HG03354 (cell line): Measurements from ENCODE around the gene GMEB2.
"Not testable (repeated sequence)": the region's sequence is repeated elsewhere in the genome, so short reads cannot be mapped to it uniquely, and the experiment has no call there.

ENCODE experiments used
- ATAC-seq: cut with Tn5 transposase; IDR thresholded peaks from one replicate; pipeline ENCODE4 v1.9.1; 2021; ENCODE audit warnings: mild to moderate bottlenecking; ENCODE audit not compliant: unreplicated experiment, poor library complexity, severe bottlenecking

The GMEB2 gene, protein sequence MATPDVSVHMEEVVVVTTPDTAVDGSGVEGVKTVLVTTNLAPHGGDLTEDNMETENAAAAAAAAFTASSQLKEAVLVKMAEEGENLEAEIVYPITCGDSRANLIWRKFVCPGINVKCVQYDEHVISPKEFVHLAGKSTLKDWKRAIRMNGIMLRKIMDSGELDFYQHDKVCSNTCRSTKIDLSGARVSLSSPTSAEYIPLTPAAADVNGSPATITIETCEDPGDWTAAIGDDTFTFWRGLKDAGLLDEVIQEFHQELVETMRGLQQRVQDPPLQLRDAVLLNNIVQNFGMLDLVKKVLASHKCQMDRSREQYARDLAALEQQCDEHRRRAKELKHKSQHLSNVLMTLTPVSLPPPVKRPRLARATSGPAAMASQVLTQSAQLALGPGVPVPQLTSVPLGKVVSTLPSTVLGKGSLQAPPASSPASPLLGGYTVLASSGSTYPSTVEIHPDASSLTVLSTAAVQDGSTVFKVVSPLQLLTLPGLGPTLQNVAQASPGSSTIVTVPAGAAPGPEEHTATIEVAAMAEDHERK

DNA sequence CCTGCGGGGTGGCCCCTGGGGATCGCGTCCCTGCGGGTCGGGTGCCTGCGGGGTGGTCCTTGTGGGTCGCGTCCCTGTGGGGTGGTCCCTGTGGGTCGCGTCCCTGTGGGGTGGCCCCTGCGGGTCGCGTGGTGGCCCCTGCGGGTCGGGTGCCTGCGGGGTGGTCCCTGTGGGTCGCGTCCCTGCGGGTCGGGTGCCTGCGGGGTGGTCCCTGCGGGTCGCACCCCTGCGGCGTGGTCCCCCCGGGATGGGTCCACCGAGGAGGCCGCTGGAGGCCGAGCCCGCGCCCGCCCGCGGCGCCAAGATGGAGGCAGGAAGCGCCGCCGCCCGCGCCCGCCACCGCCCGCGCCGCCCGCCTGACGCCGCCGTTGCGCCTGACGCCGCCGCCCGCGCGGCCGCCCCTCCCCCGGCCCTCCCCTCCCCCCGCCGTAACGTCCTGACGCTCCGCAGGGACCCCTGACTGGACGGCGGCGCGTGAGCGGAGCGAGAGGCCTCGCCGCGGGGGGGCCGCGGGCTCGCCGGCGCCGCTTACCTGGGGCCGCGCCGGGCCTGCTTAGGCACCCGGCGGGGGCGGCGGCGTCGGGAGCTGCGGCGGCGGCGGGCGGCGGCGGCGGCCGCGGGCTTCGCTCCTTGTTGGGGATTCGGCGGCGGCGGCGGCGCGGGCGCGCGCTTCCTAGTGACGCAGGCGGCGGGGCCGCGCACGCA lies at the start of gene GMEB2:
GMEB2 (minus strand) TSS at position 678 of the 705 bp plus-strand sequence. CDS start 7,704 bp downstream, outside the sequence.
- ATAC-seq, result peak; percentile 61

DNA sequence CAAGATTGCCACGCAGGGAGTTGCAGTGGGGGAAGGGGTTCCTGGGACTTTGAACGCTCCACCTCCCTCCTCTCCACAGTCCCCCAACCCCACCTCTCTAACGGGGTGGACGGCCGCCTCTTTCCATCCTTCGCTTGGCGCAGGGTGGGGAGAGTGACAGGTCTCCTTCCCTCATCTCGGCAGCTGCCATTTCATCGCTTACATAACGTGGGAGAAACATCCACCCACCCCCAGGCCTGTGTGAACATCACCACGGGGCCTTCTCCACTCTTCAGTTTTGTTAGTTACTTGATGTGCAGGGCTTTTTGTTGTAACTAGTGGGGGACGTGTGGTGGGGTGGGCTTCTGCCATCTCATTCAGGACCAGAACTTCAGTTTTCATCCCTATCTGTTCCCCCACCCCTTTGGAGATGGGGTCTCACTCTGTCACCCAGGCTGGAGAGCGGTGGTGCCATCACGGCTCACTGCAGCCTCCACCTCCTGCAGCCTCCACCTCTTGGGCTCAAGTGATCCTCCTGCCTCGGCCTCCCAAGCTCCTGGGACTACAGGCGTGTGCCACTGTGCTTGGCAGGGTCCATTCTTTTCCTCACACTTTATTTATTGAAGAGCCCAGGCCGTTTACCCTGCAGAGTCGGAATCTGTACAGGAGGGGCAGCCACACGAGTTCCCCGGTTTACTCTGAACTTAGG lies 48.9 kb upstream of the GMEB2 start:
- no peak for ATAC-seq

DNA sequence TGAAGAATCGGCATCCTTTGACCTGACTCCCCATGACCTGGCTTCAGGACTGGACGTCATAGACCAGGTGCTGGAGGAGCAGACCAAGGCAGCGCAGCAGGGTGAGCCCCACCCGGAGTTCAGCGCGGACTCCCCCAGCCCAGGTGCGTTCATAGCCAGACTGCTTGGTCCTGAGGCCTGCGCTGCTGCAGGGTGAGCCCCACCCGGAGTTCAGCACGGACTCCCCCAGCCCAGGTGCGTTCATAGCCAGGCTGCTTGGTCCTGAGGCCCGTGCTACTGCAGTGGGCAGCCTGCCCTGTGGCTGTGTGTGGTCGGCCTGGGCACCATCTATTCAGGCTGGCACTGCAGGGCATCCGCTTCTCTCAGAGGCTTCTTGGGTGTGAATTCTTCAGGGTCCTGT lies 47.0 kb upstream of the GMEB2 start:
- no peak for ATAC-seq

DNA sequence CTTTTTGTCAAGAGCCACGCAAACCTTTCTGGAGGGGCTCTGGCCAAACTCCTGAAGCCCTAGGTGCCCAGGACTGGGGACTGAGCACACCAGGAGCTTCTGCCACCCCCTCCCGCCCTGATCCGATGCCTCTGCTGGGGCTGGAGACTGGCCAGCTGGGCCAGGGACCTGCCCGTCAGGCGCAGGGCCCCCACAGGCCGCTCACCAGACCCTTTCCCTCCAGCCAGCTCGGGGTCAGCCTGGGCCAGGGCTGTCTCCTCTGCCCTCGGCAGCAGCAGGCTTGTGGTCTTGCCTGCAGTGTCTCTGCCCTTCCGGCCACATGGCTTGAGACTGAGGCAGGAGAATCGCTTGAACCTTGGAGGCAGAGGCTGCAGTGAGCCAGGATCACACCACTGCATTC lies 45.8 kb upstream of the GMEB2 start:
- no peak for ATAC-seq

DNA sequence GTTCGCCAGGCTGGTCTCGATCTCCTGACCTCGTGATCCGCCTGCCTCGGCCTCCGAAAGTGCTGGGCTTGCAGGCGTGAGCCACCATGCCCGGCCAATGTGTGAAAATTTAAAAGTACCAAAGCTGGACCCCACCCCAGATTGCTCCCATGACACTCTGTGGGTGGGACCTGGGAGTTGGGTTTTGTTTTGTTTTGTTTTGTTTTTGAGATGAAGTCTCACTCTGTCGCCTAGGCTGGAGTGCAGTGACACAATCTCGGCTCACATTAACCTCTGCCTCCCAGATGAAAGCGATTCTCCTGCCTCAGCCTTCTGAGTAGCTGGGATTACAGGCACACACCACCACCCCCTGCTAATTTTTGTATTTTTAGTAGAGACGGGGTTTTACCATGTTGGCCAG lies 44.8 kb upstream of the GMEB2 start:
- ATAC-seq, result not testable (repeated sequence)

DNA sequence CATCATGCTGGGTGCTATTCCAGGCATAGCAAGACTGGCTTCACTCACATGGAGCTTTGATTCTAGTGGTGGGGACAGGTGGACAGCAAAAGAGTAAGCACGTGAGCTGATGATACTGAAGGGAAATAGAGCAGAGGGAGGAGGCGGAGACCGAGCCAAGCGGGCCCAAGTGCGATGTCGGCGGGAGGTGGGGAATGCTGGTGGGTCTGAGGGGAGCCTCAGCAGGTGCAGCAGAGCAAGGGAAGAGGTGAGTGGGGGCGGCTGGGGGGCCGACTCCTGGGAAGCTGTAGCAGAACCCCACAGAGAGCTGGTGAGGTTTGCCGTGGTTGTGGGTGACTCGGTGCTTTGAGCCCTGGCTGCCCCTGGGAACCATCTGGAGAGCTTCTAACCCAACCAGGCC lies 41.5 kb upstream of the GMEB2 start:
- no peak for ATAC-seq

DNA sequence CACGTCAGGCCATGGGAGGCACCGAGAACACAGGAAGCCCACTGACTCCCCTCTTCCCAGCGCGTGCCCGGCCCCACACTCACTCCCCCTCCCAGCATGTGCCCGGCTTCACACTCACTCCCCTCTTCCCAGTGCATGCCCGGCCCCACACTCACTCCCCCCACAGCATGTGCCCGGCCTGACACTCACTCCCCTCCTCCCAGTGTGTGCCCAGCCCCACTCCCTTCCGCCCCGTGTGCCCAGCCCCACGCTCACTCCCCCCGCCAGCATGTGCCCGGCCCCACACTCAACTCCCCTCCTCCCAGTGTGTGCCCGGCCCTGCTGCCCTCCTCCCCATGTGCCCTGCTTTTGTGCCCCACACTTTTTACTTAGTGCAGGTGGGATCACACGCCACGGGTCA lies 41.0 kb upstream of the GMEB2 start:
- no peak for ATAC-seq

DNA sequence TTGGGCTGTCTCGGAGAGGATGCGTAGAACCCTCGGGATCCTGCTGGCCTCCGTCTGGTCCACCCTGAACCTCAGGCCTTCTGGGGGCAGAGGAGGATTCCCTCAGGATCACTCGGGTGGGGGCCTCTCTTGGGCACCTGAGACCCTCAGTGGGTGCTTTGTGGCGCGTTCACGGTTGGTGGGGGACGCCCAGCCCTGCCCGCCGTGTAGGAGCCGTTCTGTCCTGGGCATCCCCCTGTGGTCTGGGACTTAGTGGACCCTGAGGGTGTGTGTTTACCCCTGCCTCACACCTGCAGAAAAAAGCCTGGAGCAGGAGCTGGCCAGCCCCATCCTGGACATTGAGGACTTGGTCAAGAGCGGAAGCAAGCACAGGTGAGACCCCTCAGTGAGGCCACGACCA lies 38.8 kb upstream of the GMEB2 start:
- no peak for ATAC-seq

DNA sequence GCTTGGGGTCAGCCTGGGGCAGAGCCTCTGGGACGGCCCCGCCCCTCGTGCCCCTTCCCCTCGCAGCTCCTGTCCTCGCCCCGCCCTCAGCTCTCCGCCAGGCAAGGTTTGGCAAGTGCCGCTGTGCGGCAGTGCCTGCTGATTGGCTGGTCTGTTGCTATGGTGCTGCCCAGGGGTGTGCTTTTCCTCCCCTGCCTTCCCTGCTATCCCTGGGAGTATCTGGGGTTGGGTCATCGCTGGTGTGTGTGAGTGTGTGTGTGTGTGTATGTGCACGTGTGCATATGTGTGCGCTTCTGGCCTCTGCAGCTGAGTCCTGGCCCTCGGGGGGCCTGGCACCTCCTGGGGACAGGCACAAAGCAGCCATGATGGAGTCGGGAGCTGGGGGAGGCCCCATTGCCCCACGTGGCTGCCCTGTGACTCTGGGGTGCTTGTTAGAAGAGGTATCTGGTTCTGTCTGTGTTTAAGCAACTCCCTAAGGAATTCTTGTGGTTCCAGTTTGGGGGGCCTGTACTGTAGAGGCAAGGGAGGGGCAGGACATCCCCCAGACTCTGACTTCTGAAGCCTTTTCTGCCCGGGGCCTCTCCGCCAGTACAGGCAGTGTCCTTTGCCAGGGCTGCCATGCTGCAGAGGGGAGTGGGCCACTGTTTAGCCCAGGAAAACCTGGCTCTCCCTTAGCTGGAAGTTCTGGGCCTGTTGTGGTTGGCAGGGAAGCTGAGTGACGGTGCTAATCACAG lies 38.1 kb upstream of the GMEB2 start:
- ATAC-seq, result no peak

DNA sequence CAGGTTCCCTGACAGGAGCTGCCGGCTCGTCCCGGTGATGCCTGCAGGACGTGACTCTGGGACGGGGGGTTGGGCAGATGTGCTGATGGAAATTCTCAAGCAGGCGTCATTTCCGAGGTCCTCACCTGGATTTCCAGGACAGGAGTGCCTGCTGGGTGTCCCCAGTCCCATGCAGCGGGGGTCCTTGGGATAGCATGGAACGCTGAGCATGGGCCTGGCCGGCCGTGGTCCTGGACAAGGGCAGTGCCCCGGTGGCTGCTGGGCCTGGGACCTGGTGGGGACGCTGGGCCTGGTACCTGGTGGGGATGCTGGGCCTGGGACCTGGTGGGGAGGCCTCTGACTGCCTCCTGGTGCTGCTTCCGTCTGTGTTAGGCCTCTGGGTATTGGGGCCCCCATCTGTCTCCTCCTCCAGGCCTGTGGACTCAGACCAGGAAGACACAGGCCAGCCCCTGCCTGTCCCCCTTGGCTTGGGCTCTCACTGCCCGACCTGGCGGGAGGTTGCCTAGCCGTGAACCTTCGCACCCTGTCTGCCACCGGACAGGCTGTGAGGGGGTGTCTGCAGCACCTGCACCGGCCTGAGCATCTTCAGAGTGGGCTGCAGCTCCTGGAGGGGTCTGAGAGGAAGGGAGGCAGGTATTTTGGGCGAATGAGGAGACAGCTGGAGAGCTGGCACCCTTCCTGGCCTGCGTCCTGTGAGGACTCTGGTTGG lies 37.4 kb upstream of the GMEB2 start:
- ATAC-seq, result no peak

DNA sequence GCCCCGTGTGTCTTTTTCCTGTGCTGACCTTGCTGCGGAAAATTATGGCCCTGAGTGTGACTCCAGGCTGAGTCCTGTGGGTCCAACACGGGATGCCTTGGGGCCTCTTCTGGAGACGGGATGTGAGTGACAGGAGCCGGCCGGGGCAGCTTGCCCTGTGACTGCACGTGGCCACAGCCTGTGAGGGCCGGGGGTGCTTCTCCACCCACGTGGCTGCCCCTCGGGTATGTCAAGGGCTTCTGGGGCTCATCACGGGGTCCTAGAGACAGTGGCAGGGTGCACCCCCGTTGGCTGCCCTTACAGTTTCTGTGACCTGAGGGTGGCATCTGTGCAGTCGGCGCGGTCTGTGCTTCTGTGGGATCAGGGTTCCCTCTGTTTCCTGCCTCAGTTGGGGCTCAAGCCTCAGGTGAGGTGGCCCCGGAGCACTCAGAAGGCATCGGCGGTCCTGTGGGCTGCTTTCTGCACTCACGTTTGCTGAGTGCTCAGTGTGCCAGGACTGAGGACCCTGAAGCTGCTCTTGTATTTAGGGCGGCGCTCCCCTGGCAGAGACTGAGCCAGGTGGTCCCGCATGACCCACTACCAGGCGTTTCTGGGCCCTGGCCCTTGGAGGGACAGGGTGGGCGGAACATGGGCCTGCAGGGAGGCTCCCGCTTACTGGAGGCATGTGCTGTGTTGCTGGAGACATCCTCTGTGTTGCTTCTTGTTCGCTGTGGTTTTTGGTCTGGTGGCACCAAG lies 36.6 kb upstream of the GMEB2 start:
- ATAC-seq, result no peak

DNA sequence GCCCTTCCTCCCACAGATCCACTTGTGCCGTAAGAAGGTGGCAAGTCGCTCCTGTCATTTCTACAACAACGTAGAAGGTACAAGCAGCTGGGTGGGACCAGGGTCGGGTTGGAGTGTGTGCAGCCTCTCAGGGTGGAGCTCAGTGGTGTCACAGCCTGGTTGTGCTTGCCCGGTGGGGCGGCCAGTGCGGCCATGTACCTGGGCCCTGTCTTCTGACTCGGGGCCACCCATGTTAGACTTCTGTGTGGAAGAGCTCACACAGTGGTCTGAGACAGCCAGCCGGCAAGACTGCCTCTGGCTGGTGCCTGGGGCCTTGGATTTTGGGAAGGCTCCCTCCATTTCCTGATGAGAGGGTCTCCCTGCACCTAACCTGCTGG lies 35.9 kb upstream of the GMEB2 start:
- no peak for ATAC-seq

DNA sequence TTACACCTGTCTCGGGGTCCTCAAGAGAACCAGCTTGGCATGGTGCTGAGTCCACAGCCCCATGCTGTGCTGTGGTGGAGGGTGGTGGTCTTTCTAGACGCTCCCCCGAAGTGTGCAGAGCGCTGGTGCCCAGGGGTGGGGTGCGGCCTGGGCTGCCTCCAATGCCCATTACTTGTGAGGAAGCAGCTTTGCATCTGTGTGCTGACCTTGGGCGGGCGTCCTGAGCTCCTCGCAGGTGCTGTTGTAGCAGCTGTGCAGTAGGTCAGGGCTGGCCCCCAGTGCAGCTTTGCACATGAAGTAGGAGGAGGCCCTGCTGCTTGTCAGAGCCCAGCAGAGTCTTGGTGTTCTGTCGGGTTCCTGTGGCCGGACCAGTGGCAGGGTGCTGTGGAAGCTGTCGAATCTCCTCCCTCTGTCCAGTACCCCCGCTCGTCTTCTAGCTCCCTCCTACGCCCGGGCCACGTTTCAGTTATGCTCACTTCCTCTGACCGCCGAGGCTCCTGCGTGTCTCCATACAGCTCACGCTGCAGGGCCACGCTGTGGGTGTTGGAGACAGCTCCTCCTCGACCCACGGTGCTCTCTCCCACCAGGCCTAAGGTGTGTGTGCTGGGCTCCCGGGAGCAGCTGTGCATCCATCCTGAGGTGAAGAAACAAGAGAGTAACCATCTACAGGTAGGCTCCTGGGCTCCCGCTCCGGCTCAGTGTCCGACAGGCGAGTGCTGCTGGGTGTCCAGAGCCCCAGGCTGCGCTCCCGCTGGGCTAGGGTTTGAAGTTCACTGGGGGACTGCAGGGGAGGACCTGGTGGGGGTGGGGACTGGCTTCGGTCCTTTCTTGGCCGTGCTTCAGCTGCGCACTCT lies 35.3 kb upstream of the GMEB2 start:
- no peak for ATAC-seq

DNA sequence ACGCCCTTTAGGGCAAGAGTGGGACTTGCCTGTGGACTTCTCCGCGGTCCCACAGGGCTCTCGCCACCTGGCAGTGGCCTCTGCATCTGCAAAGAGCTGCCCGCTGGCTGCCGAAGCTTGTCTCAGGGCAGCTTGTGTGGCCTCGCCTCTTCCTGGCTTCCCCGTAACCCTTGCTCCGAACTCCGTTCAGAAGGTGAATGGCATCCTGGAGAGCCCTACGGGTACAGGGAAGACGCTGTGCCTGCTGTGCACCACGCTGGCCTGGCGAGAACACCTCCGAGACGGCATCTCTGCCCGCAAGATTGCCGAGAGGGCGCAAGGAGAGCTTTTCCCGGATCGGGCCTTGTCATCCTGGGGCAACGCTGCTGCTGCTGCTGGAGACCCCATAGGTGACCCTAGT lies 34.2 kb upstream of the GMEB2 start:
- no peak for ATAC-seq

DNA sequence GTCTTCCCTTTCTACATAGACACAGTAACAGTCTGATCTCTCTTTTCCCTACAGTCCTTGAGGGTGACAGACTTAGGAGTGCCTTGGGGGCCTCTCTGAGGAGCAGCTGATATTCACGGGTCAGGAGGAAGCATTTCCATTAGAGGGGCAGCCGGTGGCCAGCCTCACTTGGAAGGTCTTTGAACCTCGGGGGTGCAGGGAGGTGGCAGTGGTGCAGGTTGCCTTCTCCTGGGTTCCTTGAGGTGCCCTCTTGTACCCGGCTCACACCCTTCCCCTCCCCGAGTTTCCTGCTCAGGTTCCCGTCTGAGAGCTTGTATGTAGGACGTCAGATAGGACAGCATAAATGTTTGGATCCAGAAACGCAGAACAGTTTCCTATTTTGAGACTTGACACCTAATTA lies 33.7 kb upstream of the GMEB2 start:
- ATAC-seq, result no peak

DNA sequence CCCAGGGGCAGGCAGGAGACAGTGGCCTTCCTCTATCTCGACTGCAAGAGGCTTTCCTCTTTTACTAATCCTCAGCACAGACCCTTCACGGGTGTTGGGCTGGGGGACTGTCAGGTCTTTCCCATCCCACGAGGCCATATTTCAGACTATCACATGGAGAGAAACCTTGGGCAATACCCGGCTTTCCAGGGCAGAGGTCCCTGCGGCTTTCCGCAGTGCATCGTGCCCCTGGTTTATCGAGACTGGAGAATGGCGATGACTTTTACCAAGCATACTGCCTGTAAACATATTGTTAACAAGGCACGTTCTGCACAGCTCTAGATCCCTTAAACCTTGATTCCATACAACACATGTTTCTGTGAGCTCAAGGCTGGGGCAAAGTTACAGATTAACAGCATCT lies 33.3 kb upstream of the GMEB2 start:
- ATAC-seq, result not testable (repeated sequence)

DNA sequence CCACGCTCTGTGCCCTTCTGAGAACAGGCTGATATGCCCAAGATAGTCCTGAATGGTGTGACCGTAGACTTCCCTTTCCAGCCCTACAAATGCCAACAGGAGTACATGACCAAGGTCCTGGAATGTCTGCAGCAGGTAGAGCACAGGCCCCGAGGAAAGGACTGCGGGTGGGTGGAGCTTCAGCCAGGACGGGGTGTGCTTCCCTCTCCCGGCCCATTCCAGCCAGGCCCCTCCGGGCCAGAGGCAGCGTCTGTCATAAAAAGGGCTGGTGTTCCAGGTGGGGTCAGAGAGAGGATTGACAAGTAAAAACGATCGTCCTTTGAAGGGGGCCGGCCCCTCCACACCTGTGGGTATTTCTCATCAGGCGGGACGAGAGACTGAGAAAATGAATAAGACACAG lies 32.5 kb upstream of the GMEB2 start:
- ATAC-seq, result no peak

DNA sequence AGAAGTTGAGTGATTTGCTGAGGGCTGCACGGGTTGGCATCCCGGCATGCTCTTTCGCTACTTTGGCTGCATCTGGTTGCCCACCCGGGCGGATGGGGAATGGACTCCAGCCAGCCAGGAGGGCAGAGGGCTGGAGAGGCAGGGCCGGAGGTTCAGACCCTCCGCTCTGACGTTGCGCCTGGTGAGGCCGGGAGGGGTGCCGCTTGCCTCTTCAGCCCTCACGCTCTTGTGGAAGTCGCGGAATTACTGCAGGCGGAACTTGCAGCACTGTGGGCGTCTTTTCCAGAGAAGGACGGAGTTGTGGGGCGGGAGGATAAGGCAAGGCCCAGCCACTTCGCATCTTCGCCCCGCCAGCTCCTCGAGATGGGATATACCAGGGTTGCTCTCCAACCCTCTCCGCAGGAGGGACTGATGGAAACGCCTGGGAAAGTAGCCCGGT lies 31.9 kb upstream of the GMEB2 start:
- ATAC-seq, result peak; percentile 29
